HS-5 (cell line): ENCODE data around the gene ANKRD44.
A peak's percentile ranks its signal among the peaks of the same experiment; 100 is the strongest.
"Not testable (repeated sequence)": the region's sequence is repeated elsewhere in the genome, so short reads cannot be mapped to it uniquely, and the experiment has no call there.

Experiments
- DNase-seq: peaks from one replicate; pipeline ENCODE4 v3.0.0-alpha.2; 2012; ENCODE audit warnings: low read depth

Gene ANKRD44

GRCh38 chr2:197024206-197024605 lies 286.4 kb downstream of the ANKRD44 start:
- no peak for DNase-seq

- DNase-seq: not testable (repeated sequence)
Observed at GRCh38 chr2:197020921-197021320, 289.7 kb downstream of the ANKRD44 start.

DNA sequence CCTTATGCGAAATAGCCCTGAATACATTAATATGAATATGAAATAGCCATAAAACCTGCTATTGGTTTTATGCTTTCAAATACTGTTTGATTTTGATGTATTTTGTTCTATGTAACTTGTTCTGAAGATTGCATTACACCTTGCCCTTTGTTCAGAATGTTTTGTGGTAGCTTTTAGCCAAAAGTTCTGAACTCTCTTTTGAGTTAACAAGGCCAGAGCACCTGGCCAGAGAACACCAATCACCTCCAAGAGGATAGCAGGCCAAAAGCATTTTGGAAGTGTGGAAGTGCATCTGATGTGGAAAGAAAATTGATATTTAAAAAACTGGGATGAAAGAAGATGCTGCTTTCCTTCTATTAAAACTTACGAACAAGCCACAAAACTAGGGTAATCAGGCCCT lies 297.5 kb downstream of the ANKRD44 start:
- no peak for DNase-seq

DNA sequence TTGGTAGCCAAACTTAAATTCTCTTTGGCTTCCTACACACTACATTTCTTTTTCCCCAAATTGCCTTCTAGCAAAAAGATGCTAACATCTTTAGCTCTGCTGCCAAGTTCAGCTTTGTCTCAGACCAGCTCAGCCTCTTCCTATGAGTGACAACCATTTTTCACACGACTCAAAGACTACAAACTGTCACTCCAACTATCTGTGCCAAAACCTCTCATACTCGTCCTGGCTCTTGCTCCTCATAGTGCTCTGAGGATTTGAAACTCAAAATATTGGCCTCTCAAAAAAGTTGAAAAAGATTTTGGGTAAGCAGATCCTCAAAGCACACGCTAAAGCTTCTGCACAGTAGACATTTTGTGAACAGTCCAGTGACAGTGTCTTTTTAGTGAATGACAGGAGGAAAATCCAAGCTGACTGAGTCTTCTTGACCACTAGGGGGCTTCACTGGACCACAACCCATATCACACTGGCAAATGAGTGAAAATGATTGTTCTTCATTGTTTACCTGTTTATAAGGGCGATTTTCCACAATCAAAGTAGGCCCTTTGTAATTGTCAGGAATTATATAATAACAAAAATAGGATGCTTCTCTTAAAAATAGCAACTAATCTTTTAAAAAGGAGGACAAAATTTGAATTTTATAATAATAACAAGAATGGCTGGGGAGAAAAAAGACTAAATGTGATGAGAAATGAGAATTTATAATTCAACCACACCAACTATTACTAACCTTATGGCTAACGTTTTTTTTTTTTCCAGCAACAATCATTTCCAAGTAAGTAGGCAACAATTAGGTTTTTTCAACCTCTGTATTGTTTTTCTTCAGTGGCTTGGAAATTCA lies 298.6 kb downstream of the ANKRD44 start:
- no peak for DNase-seq

DNA sequence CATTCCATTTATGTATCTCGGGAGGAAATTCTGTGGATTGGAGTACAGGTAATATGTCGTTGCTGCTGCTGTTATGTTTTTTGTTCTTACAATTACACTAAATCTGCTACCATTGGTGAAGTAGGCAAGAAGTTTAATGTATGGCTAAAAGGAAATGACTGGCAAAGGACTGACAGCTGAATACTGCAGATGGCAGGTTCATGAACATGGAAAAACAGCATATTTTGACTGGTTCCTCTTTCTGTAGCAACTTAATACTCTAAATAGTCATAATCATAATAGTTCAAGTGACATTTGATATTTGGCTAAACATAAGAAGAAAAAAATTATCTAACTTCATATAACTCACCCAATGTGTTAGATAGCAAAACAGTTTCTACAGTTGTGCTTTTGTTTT lies 299.6 kb downstream of the ANKRD44 start:
- DNase-seq: no peak

- no peak for DNase-seq
Observed at GRCh38 chr2:197010200-197011020, 300.2 kb downstream of the ANKRD44 start.

GRCh38 chr2:197008741-197009341 lies 301.7 kb downstream of the ANKRD44 start:
- not testable (repeated sequence) for DNase-seq

DNA sequence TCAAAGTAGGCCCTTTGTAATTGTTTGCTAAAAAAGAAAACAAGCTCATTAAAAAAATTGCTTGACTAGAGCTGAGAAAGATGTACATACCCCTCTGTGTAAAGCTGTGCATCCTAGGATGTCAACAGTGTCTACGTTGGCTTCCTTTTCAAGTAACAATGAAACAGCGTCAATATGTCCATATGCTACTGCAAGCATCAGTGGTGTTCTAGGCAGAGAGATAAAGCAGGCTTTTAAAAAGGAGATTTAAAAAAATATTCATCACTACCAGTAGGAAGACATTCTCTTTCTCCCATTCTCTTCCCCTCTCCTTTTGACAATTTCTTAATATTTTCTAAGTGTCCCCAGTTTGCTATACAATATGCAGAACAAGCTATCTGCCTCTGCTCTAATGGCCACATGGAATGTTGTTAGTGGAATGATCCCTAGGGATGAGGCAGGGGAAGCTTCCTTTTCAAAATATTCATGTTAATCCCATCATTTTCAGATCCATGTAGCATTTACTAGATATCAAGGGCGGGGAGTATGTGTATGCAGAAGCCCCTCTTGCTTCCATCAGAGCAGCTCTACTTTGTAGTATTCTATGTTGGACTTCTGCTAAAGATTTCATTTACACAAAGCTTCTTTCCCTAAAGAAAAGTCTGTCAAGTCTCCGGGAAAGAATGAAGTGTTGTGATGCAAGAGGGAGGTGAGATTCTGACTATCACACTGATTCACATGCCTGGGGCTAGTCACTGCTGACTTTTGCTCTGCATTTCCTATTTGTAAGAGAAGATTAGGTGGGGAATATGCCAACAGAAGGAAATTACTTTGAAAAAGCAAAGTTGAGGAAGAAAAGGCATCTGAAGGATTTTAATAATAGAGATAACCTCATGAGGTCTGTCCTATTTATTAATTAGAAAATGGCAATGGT lies 302.6 kb downstream of the ANKRD44 start:
- no peak for DNase-seq

GRCh38 chr2:197001921-197002320 lies 308.7 kb downstream of the ANKRD44 start:
- no peak for DNase-seq

DNA sequence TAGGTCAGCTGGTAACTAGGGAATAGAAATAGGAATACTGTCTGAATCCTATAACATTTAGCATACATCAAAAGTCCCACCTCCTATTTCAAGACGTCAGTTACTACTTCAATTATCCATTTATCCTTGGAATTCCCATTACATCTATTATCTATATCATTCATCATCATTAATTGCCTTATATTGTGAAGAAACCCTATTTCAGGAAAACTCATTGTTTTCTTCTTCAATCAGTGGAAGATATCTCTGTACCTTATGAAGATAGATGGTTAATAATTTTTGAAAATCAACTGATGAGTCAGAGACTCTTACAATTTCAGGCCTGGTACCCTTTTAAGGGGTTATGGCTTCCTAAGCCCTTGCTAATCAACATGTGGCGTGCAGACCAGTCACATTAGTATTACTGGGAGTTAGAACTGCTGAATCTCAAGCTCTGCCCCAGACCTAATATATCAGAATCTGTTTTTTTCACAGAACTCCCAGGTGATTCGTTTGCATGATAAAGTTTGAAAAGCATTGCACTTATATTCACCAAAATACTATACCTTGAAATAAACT lies 314.7 kb downstream of the ANKRD44 start:
- no peak for DNase-seq

DNA sequence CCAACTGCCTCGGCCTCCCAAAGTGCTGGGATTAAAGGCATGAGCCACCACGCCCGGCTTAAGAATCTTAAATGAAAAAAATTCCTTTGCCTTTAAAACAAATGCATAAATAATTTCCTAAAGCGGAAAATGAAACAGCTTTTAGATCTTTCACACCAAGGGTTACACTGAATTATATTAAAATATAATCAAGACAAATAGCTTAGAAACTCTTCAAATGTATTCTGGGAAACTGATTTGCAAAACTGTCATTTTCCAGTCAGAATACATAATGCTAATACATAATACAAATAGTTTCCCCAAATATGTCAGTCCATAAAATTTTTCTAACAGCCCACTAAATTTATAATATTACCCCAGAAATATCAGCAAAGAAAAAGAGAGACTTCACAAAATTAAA lies 315.8 kb downstream of the ANKRD44 start:
- no peak for DNase-seq

DNA sequence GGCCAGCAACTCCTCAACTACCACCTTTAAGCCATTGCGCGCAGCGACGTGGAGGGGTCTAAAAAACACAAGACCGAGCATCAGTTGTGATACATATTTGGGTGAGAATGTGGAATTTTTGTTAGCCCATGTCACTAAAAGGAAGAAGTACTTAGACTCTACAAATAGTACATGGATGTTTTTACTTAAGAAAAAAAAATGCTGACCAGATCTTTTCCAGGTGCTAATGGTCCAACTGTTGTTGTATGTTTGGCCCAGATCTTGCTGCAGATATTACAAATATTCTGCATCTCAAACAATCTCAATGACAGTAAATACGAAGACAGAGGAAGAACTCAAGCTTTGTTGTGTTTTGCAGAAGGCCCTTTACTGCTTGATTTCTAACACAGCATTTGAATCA lies 317.0 kb downstream of the ANKRD44 start:
- no peak for DNase-seq

DNA sequence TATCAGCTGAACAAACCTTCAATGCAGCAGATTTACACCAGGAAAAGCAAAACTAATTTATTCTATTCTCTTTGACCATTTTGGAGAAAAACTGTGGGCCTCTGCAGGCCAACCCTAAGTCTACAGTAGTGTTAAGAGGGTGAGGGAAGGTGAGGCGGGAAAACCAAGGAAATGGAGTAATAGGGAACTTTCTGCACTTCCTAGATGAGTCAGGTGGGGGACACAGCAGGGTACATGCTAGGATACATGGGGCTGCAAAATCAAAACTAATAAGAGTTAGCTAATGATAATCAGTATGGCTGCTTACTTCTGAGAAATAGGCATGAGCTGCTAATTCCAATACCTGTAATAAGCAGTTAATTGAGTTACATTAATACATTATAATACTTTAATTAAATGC lies 318.1 kb downstream of the ANKRD44 start:
- DNase-seq: no peak

GRCh38 chr2:196990788-196991461 lies 319.7 kb downstream of the ANKRD44 start:
- DNase-seq: no peak

DNA sequence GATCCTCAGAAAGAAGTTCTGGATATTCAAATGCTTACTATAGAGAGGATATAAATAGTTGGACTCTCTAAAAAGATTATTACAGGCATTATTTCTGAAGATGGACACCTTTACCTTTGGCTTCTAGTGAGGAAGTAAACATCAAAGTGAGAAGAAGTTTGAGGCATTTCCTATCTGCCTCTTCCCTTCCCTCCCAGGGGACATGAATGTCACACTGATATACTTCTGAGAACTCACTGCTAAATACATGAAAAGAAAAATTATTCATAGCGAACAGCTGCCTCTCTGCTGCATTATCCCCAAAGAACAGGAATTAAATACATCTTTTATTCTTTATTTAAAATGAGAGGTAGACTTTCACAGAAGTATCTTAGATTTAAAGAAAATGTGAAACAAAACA lies 320.5 kb downstream of the ANKRD44 start:
- DNase-seq: no peak

DNA sequence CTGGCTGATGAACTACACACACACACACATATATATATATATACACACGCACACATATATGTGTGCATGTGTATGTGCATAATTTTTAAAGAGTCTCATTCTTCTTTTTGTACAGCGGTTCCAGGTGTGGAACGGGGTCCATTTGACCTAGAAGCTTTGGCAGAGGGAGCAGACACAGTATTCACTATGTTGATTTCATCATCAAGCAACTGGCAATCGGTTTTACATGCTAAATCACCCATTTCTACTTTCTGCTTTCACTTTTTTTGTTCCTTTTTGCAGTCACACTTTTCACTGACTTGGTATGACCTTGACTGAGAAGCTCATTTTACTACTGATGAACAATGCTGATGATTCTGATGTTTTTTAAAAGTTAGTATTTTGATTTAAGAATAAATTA lies 321.1 kb downstream of the ANKRD44 start:
- no peak for DNase-seq

DNA sequence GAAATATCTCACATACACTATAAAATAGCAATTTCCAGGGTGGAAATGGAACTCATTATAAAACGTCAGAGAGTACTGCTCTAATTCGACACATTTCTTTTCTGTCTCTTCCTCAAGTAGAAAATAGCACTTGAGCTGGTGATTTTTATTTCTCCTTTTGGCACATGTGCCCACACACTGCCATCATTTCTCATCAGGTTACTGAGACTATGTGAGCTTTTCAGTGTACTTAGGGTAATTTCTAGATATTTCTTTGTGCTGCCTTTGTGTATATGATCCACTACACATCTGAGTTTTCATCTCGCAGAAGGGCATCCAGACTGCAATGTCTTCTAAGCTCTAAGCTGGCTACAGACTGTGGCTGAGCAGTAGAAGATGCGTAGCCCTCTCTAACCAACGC lies 321.9 kb downstream of the ANKRD44 start:
- no peak for DNase-seq

DNA sequence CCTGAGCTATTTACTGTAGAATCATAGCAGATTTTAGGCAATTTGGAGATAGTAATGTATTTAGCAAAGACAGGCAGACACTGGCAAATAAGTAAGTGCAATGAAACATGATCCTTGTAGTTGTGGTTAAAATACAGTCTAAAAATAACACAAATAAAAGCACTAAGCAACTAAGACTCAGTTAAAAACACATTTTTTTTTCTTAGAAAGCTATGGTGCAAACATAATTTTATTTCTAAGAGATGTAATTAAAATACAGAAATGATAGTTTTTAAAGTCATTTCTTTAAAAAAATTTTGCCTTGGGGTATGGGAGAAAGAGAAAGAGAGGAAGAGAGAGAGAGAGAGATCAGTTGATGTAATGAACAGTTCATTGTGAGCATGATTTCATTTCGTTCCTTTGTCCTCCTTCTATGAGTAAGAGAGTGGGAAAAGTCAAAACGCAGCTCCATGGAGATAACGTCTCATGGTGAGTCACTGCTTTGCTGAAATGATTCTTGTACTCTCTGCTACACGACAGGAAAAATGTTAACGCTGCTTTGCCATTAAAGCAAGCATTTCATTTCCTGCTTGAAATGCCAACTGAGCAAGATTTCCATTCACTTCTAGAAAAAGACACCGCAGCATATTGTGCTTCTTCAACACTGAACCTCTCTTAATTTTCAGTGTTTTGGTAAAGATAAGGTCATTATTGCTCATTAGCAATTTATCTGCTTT lies 322.8 kb downstream of the ANKRD44 start:
- peak; percentile 93 for DNase-seq

- DNase-seq: no peak
Observed at GRCh38 chr2:196987298-196987648, 323.3 kb downstream of the ANKRD44 start.

DNA sequence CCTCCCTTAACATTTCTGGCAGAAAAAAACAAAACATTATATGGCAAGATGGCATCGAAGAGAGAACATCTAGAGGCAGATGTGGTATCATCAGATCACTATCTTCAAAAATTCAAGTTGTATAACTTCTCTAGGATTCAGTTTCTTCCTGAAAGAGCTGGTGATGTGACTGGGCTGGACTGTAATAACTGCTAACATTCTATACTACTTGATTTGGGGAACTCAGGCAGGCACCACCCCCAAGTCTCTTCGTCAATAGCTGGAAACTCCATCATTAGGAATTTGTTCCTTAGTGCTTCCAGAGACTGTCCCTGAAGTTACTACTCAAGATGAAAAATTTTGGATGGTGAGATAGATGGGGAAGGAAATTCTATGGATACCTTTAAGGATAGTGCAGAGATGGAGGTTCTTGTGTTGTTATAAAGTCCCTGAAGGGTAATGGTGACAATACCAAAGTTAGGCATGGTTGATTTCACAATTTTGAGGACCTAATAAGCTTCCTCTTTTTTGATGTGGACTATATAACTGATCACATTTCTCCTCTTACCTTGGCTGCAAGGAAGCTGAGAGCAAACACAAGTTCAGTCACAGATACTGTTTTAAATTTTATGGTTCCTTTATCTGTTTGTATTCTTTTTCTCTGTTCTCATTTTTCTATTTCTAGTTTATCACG lies 324.9 kb downstream of the ANKRD44 start:
- no peak for DNase-seq
